GM19238 (cell line): Measurements from ENCODE around the gene SYNCRIP.
"Not testable (repeated sequence)": the region's sequence is repeated elsewhere in the genome, so short reads cannot be mapped to it uniquely, and the experiment has no call there.

Experiments
- DNase-seq: peaks from one replicate; pipeline ENCODE4 v3.0.0; 2011; ENCODE audit warnings: low spot score; ENCODE audit not compliant: insufficient read length

SYNCRIP gene

GRCh38 chr6:85642774-85643536, at the start of gene SYNCRIP:
SYNCRIP (minus strand) TSS chr6:85642886; CDS start chr6:85641439, 1,447 bp downstream.
- peak; percentile 77 for DNase-seq

- no peak for DNase-seq
These were observed 48.8 kb upstream of the SYNCRIP start for GRCh38 chr6:85691478-85691877.

- no peak for DNase-seq
These were observed 47.4 kb upstream of the SYNCRIP start for GRCh38 chr6:85690071-85690470.

- DNase-seq, result peak; percentile 27
These were observed 43.0 kb upstream of the SYNCRIP start for GRCh38 chr6:85685713-85686112.

- no peak for DNase-seq
These were observed 42.1 kb upstream of the SYNCRIP start for GRCh38 chr6:85684809-85685171.

- DNase-seq, result no peak
These were observed 41.6 kb upstream of the SYNCRIP start for GRCh38 chr6:85684133-85684808.

GRCh38 chr6:85681899-85682298, 39.2 kb upstream of the SYNCRIP start:
- DNase-seq, result not testable (repeated sequence)

GRCh38 chr6:85680388-85680787, 37.7 kb upstream of the SYNCRIP start:
- DNase-seq, result no peak

GRCh38 chr6:85679445-85680123, 36.9 kb upstream of the SYNCRIP start:
- DNase-seq, result no peak

- peak; percentile 85 for DNase-seq
These were observed 36.1 kb upstream of the SYNCRIP start for GRCh38 chr6:85678602-85679444.

GRCh38 chr6:85678026-85678601, 35.4 kb upstream of the SYNCRIP start:
- DNase-seq, result no peak

- no peak for DNase-seq
These were observed 34.7 kb upstream of the SYNCRIP start for GRCh38 chr6:85677234-85677956.

GRCh38 chr6:85676086-85676729, 33.5 kb upstream of the SYNCRIP start:
- no peak for DNase-seq

- DNase-seq, result no peak
These were observed 32.5 kb upstream of the SYNCRIP start for GRCh38 chr6:85675030-85675819.

- no peak for DNase-seq
These were observed 31.9 kb upstream of the SYNCRIP start for GRCh38 chr6:85674604-85675003.

GRCh38 chr6:85673198-85674139, 30.8 kb upstream of the SYNCRIP start:
- no peak for DNase-seq

- DNase-seq, result no peak
These were observed 29.9 kb upstream of the SYNCRIP start for GRCh38 chr6:85672623-85673022.

- DNase-seq, result no peak
These were observed 29.4 kb upstream of the SYNCRIP start for GRCh38 chr6:85672050-85672449.
